Stimulated activated CD8-positive, alpha-beta memory T cell treated with anti-CD3 and anti-CD28 coated beads, Interleukin-4, amount 100 ng/mL, for 48 hours (primary cell): ENCODE measurements around the gene ROGDI.

Source experiments
- DNase-seq: peaks from one replicate; pipeline ENCODE4 v3.0.0-alpha.2; 2020

Gene ROGDI

DNA sequence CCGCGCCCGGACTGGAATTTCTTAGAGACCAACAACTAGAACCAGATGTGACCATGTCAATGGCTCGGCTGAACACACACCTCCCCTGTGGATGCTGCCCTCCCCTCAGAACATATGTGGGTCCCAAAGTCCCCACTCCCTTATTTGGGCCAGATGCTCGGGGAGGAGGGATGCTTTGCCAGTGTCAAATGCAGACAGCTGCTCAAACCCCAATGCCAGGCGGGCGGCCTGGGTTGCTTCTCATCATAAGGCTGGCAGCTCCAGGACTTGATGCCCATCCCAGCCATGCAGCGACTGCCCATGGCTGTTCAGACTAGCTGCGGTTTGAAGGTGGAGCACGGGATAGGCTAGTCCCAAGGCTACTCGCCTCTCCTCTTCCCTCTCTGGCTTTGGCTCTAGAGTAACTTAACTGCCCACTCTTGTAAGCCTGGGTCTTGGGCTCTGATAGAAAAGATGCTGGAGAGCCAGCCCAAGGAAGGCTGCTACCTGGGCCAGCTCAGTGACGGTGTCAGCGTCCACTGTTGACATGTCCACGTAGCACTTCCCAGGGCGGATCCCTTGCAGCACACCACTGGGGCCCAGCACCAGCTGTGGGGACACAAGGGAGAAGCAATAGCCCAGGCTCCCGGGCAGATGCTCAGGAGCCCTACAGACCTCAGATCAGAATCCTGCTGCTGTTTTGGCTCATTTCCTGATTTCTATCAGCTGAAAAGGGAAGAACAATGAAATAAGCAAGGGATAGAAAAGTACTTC, 11.0 kb upstream of the ROGDI start:
- no peak for DNase-seq

DNA sequence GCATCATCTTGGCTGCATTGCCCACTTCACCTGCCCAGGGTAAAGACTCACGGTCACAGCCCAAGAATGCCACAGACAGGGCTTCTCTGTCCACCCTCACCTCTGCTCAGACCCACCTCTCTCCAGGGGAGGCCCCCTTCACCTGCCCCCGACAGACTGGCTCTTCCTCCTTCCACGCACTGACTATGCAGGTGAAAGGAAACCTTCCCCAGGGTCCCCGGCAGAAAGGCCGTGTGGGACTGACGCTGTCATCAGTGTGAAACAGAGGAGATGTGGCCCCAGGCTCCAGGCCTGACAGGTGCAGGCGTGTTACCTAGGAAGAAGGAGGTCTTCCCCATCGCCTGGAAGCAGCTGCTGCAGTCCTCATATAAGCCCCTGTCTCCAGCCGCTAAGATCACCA, 9.3 kb upstream of the ROGDI start:
- no peak for DNase-seq

DNA sequence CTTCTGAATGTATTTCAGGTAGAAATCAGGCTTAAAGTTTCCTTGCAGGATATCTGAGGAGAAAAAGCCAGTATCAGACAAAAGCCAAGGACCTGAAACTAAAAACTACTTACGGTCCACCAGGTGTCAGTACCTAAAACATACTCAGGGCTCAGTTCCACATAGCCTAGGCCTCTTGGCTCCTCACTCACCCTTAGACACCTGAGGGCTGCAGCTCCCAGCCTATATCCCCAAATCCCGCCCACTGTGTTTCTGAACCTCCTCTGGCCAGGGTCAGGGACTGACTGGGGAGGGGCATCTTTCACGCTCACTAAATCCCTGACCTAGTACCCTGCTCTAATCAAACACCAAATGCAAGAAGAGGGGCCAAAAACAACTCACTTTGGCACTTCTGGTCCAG, 8.8 kb upstream of the ROGDI start:
- no peak for DNase-seq

DNA sequence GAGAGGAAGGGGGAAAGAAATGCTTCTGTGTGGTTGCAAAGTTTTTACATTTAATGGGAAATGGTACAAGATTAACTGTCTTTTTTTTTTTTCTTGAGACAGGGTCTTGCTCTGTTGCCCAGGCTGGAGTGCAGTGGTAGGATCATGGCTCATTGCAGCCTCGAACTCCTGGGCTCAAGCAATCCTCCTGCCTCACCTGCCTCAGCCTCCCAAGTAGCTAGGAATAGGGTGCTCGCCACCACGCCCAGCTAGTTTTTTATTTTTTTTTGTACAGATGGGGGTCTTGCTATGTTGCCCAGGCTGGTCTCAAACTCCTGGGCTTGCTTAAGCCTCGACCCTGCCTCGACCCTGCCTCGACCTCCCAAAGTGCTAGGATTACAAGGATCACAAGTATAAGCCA, 3.8 kb upstream of the ROGDI start:
- DNase-seq, result no peak

DNA sequence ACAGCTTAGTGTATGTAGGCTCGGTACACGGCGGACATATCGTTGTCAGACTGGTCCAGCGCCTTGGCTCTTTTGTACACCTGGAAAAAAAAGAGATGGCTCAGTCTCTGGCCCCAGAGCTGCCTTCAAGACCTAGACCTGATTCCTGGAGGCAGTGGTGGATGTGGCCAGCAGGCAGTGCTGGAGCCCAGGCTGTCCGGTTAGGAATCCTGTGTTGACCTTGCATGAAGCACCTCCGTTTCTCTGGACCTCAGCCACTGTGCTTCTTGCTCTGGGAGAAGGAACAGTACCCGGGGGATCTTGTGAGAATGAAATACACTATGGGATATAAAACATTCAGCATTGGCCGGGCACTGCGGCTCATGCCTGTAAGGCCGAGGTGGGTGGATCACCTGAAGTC, 2.8 kb upstream of the ROGDI start:
- no peak for DNase-seq

DNA sequence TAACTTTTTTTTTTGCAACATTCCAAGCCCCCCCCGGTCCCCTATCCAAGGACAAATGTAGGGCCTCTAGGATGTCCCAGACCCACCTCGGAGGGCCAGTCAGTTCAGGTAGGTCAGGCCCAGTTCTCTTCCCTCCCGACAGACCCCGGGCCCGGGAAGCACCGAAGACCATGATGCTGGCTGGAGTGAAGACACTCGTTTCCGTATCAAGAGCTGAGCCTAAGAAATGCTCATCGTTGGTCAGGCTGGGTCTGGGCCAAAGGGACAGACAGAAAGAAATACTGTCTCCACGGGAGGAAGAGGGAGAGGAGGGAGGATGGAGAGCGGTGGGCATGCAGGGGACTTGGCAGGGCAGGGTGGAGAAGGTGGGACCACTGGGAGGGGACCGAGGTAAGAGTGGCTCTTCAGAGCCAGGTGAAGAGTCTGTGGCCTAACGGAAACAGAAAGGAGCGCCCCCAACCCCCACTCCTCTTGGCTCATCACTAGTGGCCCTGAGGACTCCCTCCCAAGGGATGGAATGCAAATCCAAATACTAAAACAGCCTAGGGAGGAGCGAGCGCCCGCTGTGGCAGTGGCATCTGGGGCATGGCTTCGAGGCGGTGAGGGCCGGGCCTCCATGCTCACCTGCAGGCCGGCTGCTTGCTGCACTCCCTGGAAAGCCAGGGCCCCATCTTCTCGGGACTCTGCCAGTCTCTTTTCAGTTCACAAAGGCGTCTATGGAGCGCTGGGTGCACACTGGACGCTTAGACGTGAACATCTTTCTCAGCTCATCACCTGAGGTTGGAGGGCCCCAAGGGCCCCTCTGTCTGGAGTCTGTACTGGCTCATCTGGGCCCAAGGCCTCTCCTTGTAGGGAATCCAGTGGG, 1.7 kb upstream of the ROGDI start:
- DNase-seq, result no peak

DNA sequence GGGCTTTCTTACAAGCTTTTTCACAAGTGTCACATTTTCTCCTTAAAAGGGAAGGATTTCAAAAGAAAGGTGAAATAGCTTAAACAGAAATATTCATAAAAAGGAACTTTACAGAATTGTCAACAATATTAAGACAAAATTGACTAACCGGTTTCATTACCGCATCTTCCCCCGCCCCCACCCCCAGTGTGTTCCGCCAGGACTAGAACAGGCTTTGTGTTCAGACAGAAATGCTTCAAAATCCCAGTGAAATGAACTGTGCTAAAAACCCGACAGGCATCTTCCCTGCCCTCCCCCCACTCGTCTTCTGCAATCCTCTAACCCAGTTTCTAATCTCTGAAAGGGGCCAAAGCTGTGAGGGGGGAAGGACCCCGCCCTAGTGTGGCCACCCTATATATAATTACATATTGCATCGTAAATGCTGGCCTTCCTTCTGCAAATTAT, 990 bp upstream of the ROGDI start:
- DNase-seq, result no peak

DNA sequence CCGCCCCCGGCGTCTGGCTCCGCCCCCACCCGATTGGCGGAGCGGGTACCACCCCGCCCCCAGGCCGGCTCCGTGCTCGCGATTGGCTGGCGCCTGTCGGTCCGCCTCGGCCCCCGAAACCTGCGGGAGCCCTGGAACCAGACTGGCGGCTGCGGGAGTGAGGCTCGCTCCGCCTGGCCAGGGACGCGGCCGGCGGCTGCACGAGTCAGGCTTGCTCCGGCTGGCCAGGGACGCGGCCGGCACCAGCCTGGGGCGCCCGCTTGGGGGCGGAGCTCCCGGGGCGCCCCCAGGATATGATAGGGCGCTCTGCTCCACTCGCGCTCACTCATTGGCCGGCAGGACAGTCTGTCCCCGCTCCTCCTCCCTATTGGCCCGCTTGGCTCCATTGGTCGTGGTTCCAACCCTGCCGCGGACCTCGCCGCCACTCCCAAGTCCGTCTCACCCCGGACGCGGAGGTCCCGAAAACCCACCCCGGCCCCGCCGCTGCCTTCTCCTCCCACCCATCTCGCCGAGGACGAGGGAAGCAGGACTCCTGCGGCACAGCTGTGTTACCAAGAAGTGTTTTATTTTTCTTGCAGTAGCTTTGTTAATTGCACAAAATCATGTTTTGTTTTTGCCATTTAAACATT, 340 bp upstream of the ROGDI start:
- DNase-seq, result peak; percentile 93

DNA sequence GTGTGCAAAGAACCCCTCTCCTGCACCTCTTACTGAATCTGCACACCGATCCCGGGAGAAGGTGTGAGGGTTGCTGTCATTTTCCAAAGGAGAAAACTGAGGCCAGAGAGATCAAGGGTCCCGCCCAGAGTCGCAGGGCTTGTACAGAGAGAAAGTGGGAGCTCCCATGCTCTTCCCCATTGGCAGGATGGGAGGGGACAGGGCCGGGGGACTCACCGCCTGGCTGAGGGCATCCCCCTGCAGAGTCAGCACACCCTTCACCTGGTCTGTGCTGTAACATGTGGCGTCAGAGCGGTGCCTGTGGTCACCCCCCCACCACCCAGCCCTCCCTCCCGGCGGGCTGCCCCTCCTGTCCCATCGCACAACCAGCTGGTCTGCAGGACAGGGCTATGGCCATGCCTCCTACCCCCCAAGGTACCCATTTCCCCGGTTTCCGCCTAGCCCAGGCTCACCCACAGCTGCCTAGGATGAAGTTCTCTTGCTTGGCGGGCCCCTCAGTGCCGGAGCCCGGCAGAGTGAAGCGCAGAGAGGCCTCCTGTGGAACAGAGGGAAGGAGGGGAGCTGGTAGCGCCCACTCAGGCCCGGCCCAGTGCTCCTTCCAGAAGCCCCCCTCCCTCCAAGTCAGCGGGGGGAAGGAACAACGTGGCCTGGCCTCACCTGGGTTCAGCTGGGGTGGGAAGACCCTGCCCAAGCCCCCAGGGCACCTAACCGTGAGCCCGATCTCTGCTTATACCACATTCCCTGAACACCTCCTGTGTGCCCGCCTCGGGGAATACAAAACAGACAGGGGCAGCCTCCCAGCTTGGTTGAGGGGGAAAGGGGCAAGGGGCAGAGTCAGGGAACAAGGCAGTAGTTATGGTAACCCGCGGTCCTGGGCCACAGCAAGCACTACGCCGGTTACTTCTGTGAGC, 1.1 kb downstream of the ROGDI start:
- DNase-seq, result no peak

DNA sequence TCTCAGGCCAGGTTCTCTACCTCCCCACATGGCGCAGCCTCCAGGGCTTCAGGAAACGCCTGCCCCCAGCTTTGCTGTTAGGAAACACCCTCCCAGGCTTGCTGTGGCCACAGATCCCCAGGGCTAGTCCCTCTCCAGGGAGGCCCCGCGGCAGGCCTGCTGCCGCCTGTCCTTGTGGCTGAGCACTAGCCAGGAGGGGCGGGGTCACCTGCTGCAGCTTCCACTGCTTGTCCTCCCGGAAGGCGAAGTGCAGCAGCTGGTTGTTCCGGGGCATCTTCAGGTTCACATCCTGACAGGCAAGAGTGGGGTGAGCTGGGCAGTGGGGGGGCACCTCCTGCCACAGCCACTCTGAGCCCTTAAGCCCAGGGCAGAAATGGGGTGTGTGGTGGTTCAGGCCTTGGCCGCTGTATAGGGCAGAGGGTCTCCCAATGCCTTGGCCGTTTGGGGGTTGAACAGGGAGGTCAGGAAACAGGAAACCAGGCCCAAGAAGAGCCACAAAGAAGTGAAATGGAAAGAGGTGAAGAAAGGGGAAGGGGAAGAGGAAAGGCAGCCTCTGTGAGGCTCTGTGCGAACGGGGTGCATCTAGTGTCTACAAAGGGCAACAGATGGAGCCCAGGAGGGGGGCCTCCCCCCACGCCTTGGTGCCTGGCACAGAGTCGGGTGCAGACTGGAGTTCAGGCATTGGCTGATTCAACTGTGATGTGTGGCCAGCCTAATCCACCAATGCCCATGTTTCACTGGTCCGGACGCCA, 2.0 kb downstream of the ROGDI start:
- no peak for DNase-seq

DNA sequence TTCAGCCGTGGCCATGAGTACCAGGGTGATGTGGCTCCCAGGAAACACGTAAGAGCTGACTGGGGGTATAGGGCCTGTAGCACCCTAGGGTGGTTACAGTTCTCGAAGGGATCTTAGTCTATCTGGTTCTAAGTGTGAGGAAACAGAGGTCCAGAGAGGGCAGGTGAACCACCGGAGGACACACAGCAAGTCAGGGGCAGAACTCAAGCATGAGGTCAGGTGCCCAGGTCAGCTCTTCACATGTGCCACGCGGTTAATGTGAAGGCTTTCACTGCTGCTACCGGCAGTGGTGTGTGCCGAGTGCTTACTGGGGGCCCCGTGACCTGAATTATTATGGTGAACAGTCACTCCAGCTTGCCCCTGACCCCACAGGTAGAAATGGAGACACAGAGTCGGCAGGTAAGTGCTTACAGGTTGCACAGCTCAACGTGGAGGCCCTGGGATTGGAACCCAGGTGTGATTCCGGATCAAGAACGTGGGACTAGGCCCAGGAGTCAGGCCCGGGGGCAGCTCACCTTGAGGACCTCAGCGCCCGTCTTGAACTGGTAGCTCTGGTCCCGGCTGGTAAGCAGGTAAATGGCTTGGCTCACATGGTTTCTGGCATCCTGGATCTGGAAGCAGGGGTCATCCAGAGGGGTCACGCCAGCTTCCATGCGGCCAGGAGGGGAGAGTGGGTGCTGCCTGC, 3.1 kb downstream of the ROGDI start:
- no peak for DNase-seq

DNA sequence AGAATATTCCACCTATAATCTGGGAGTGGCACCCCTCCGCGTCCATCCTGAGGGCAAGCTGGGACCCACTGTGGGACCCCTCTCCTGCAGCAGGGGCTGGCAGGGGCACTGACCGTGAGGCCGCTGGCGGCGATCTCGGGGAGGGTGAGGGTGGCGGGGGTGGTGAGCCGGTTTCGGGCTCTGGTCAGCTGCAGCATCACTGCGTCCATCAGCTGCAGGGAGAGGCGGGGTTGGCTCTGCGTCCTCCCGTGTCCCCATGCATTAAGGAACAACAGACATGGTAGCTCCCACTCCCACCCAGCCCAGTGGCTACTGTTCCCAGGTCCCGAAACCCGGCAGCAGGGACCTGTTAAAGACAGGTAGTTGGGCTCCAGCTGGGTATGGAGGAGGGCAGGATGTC, 4.0 kb downstream of the ROGDI start:
- DNase-seq, result no peak

DNA sequence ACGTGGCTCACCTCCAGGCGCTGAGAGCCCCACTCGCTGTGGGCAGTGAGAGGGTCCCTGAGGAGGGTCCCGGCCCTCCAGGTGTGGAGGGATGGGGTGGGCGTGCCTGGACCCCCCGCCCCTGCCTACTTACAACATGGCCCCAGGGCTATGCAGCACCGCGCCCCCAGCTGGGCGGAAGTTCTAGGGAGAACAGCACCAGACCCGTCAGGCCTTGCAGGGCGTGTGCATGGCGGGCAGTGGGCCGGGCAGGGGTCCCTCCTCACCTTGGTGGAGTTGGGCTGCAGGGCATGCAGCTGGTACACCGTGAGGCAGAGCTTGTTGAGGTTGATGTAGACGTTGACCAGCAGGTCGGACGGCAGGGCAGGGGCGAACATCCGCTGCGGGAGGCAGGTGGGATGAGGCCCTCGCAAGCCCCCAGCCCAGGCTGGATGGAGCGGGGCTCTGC, 4.6 kb downstream of the ROGDI start:
- DNase-seq, result no peak

DNA sequence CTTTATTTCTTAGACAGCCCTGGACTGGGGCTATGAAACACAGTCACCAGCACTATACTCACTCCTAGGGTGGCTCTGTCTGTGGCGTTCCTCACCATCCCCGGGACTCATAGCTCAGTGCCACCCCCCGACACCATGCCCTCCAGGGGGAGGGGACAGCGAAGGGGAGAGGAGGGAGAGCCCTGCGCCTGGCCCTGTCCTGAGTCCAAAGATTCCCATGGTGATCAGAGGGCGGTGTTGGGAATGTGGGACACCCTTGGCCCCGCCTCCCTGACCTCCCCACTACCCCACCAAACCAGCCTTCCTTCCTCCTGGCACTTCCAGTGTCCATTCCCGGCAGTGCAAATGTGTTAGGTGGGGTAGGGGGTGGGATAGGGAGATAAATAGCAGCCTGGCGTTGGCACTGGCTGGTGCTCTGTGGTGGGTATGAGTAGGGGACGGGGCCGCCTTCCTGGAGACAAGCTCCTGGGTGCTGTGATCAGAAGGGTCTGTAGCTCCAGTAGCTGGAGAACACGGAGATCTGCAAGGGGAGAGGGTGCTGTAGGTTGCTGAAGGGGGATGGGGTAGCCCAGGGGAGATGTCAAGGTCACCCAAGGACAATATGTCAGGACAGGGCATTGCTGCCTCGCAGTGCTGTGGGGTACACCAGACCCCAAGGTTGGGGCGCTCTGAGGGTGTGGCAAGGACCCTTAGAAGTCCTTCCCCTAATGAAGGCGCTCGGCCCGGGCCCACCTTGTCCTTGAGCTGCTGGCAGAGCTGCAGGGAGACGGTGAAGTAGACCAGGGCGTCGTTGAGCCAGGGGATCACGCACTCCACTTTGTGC, 5.2 kb downstream of the ROGDI start:
- DNase-seq, result no peak

DNA sequence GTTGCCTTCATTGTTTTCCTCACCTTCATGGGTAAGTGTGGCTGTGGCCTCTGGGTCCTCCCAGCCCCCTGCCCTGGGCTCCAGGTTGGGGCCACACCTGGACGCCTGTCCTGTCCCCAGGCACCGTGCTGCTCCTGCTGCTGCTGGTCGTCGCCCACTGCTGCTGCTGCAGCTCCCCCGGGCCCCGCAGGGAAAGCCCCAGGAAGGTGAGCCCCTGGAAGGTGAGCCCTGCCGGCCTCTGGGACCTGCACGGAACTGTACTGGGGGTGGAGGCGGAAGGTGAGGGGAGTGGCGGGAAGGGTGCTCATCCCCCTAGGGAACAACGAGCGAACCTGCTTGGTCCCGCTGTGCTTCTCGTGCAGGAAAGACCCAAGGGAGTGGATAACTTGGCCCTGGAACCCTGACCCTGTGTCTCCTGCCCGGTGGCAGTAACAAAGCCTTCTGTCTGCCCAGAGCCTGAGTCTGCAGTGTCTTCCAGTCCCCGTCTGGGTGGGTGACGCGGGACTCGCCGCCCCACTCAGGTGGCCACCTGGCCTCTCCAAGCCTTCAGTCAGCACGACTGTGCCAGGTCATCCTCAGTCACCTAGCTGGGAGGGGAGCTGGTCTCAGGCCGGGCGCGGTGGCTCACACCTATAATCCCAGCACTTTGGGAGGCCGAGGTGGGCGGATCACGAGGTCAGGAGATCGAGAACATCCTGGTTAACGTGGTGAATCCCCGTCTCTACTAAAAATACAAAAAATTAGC, 6.4 kb downstream of the ROGDI start:
- no peak for DNase-seq

DNA sequence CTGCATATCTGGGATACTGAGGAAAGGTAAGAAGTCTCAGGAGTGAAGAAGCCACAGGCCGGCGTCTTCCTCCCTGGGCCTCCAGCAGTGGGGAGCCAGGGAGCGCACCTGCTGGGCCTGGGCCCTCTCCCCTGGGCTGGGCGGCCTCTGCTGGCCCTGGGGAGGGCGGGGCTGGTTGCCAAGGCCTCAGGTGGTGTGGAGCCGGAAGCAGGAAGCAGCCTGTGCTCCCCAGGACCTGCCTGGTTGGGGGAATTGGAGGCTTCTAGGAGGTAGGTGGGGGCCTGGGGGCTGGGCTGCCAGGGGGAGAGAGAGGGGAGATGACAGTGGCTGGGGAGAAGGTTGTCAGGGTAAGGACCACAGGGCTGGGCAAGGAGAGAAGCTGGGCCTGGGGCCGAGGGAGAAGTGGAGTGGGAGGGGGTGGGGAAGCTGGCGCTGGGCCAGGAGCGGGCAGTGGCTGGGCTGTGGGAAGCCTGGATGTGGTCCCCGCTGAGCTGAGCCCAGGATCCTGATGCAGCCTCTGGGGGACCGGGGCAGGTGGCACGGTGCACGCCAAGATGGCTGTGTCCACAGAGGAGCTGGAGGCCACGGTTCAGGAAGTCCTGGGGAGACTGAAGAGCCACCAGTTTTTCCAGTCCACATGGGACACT, 7.1 kb downstream of the ROGDI start, which contains the start of gene SMIM22:
TSS of gene SMIM22 (plus strand) at position 189 of the 647 bp plus-strand sequence. CDS start at position 555, 366 bp downstream.
- DNase-seq, result no peak

DNA sequence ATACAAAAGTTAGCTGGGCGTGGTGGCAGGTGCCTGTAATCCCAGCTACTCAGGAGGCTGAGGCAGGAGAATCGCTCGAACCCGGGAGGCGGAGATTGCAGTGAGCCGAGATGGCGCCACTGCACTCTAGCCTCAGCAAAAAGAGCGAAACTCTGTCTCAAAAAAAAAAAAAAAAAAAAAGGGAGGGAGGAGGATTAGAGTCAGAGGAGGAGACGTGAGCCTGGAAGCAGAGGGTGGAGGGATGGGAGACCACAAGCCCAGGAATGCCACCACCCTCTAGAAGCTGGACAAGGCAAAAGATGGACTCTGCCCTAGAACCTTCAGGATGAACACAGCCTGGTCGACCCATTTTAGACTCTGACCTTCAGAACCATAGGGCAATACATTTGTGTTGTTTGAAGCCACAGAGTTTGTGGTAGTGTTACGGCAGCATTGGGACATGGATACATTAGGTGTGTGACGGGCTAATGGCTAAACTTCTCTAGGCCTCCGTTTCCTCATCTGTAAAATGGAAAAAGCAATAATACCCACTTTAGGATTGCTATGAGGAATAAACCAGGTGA, 9.4 kb downstream of the ROGDI start:
- DNase-seq, result no peak

DNA sequence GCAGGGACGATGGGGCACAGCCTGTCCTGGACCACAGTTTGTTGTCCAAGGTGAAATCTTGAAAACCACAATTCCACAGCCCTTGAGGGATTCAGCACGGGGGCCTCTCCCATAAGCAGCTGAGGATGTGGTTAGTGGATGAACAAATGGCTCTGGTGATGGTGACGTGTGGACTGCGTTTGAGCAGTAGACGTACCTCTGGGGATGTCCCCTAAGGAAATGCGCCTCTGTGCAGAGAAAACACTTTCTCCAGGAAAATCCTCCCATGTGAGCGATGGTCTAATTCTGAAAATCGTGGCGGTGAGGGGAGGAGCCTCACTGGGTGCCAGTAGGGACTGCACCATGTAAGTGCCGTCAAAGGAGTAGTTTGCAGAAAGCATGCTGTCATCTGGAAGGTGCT, 11.6 kb downstream of the ROGDI start:
- no peak for DNase-seq

DNA sequence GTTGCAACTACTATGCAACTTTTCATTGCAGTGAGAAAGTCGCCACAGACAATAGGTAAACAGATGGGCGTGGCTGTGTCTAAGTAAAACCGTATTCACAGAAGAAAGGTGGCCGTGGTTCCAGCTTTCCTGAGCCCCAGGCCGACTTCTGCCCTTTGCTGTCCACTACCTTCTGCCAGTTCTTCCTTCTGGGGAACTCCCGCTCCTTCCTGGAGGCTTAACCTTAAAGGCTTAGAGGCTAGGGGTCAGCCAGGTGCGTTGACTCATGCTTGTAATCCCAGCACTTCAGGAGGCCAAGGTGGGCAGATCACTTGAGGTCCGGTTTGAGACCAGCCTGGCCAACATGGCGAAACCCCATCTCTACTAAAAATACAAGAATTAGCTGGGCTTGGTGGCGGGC, 12.2 kb downstream of the ROGDI start:
- DNase-seq, result no peak
